GM12872 (cell line): Measurements from ENCODE around the gene FRRS1.

Source experiments
- CTCF ChIP-seq: IDR thresholded peaks from 3 replicates; pipeline ENCODE4 v1.5.1; 2011; ENCODE audit warnings: low read depth, mild to moderate bottlenecking, low read length, moderate library complexity; ENCODE audit not compliant: insufficient read depth

FRRS1 gene

GRCh38 chr1:99669376-99669775, 97.1 kb downstream of the FRRS1 start:
- TF ChIP-seq CTCF: no peak

GRCh38 chr1:99665212-99665611, 101.2 kb downstream of the FRRS1 start:
- no peak for TF ChIP-seq CTCF

- TF ChIP-seq CTCF: no peak
These were observed 102.9 kb downstream of the FRRS1 start for GRCh38 chr1:99663501-99663900.

- no peak for TF ChIP-seq CTCF
These were observed 103.8 kb downstream of the FRRS1 start for GRCh38 chr1:99662539-99663080.

DNA sequence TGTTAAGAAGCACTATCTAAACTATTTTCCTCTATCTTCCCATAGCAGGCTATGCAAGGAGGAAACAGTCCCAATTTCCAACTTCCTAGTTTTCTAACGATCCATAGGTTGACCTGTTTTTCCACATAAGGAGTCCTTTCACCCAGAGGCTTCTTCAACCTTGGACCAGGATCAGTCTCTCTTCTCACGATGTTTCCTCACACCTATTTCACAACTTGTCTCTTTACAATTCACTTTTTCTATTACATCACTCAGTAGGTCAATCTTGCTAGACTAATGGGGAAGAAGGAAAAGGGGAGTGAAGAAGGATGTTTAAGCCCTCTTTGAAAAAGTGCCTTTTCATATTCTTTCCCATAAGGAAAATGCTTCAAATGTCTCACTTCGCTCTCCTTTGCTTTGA, 104.7 kb downstream of the FRRS1 start:
- TF ChIP-seq CTCF: no peak

- no peak for TF ChIP-seq CTCF
These were observed 105.9 kb downstream of the FRRS1 start for GRCh38 chr1:99660496-99660895.

- no peak for TF ChIP-seq CTCF
These were observed 106.7 kb downstream of the FRRS1 start for GRCh38 chr1:99659755-99660210.
